GM12878 (cell line): ENCODE data around the gene CELF2. TPM values are rescaled to one million over a fixed set of nuclear protein-coding genes. Genes with fewer than 3 reads are reported as not detected.

Source experiments
- ATAC-seq: fragments of 200-7000 bp; cut with Tn5 transposase; 3 replicates; pipeline ENCODE4 v1.9.1; 2020; ENCODE audit warnings: mild to moderate bottlenecking, moderate library complexity
- BruUV-seq: library from RNA; stranded (reverse); fragments of 400-500 nt; replicated peaks from 2 replicates; lab custom pipeline; 2021; lab: Mats Ljungman, UMichigan
- CTCF ChIA-PET: fragments of 300-600 bp; sonication (Branson Sonifier 250); formaldehyde crosslinking; extraction: SDS; loops from one replicate; lab custom pipeline; 2021; ENCODE audit warnings: inconsistent platforms; lab: Yijun Ruan, JAX
- POLR2A ChIA-PET: fragments of 350-600 bp; formaldehyde crosslinking; extraction: SDS; loops from one replicate; lab custom pipeline; 2021; ENCODE audit warnings: inconsistent platforms; lab: Charles Lee
- RAD21 ChIA-PET: fragments of 300-600 bp; sonication (Branson Sonifier 250); formaldehyde crosslinking; loops from one replicate; lab custom pipeline; 2023; ENCODE audit warnings: antibody characterized with exemption; ENCODE audit not compliant: unreplicated experiment; lab: Charles Lee
- SMC1A ChIA-PET: fragments of 300-600 bp; sonication (Branson Sonifier 250); formaldehyde crosslinking; loops from one replicate; lab custom pipeline; 2023; ENCODE audit not compliant: unreplicated experiment, uncharacterized antibody; lab: Charles Lee
- DNase-seq: peaks from one replicate; pipeline ENCODE4 v3.0.0-alpha.2; 2011; ENCODE audit warnings: low read depth, low spot score
- FAIRE-seq: peaks from 3 replicates; lab custom pipeline; 2011; peaks lifted over from hg19 to GRCh38; lab: Jason Lieb, UNC
- H2AFZ ChIP-seq: 2 replicates; pipeline ENCODE4 v1.6.0; 2011; ENCODE audit warnings: low read depth, low read length, control low read depth; ENCODE audit not compliant: control insufficient read depth
- H3K27ac ChIP-seq: 2 replicates; pipeline ENCODE4 v1.5.1; 2011; ENCODE audit warnings: control low read depth; ENCODE audit not compliant: control insufficient read depth, insufficient read depth
- H3K27me3 ChIP-seq, 2 experiments: replicated peaks in 1 of 2; 2 replicates each; pipeline versions ENCODE4 v1.6.0 to v1.6.1; 2011; ENCODE audit warnings: low read length in 1 of 2; ENCODE audit not compliant: control insufficient read depth in 2 of 2, insufficient read depth in 2 of 2
- H3K36me3 ChIP-seq, 2 experiments: 2 replicates each; pipeline ENCODE4 v1.5.1; 2011; ENCODE audit warnings: low read length in 1 of 2; ENCODE audit not compliant: control insufficient read depth in 2 of 2, insufficient read depth in 2 of 2
- H3K4me1 ChIP-seq: 2 replicates; pipeline ENCODE4 v1.6.1; 2011; ENCODE audit warnings: mild to moderate bottlenecking, low read length, moderate library complexity, mixed read lengths; ENCODE audit not compliant: control insufficient read depth, insufficient read depth
- H3K4me2 ChIP-seq: 2 replicates; pipeline ENCODE4 v1.6.0; 2011; ENCODE audit warnings: control low read depth; ENCODE audit not compliant: control insufficient read depth, insufficient read depth
- H3K4me3 ChIP-seq: fragments of 200-600 bp; sonication (generic); 2 replicates; pipeline ENCODE4 v1.5.1; 2016
- H3K79me2 ChIP-seq: 2 replicates; pipeline ENCODE4 v1.6.0; 2011; ENCODE audit warnings: low read length; ENCODE audit not compliant: control insufficient read depth, insufficient read depth
- H3K9ac ChIP-seq: 2 replicates; pipeline ENCODE4 v1.8.0; 2011; ENCODE audit warnings: low read length, control low read depth, mixed read lengths; ENCODE audit not compliant: control insufficient read depth, insufficient read depth
- H3K9me3 ChIP-seq: replicated peaks from 3 replicates; pipeline ENCODE4 v1.5.1; 2011; ENCODE audit warnings: mild to moderate bottlenecking, low read length; ENCODE audit not compliant: control insufficient read depth, insufficient read depth
- H4K20me1 ChIP-seq: 2 replicates; pipeline ENCODE4 v1.6.0; 2011; ENCODE audit not compliant: control insufficient read depth, insufficient read depth
- BCL3 ChIP-seq: IDR thresholded peaks from 2 replicates; pipeline ENCODE4 v1.6.1; 2011; ENCODE audit warnings: borderline replicate concordance, low read depth, mild to moderate bottlenecking, moderate library complexity, low read length; ENCODE audit not compliant: insufficient read depth, poor library complexity, severe bottlenecking
- E2F8 ChIP-seq: fragments of 450-650 bp; IDR thresholded peaks from 2 replicates; pipeline ENCODE4 v1.6.1; 2018; ENCODE audit warnings: mild to moderate bottlenecking, low read depth, moderate library complexity; ENCODE audit not compliant: partially characterized antibody
- IRF4 ChIP-seq: IDR thresholded peaks from 2 replicates; pipeline ENCODE4 v1.6.1; 2011; ENCODE audit warnings: low read depth, low read length
- MTA3 ChIP-seq: IDR thresholded peaks from 2 replicates; pipeline ENCODE4 v1.6.1; 2012; ENCODE audit warnings: low read length, inconsistent platforms, borderline replicate concordance
- NFXL1 ChIP-seq: fragments of 450-650 bp; IDR thresholded peaks from 2 replicates; pipeline ENCODE4 v1.6.1; 2017; ENCODE audit warnings: antibody characterized with exemption, mild to moderate bottlenecking, borderline replicate concordance
- RAD51 ChIP-seq: fragments of 450-650 bp; IDR thresholded peaks from 2 replicates; pipeline ENCODE4 v1.6.1; 2016; ENCODE audit warnings: moderate library complexity, mild to moderate bottlenecking, inconsistent platforms
- RELA ChIP-seq: fragments of 450-650 bp; IDR thresholded peaks from 2 replicates; pipeline ENCODE4 v1.8.0; 2014; ENCODE audit warnings: borderline replicate concordance; ENCODE audit not compliant: partially characterized antibody
- SMAD5 ChIP-seq: IDR thresholded peaks from 2 replicates; pipeline ENCODE4 v1.6.1; 2016; ENCODE audit warnings: antibody characterized with exemption, low read depth
- WGBS: methylation state at CpG from one replicate; pipeline ENCODE4 v1.1.6; 2016; ENCODE audit warnings: low lambda C conversion rate; ENCODE audit not compliant: insufficient replicate concordance, insufficient coverage; ENCODE audit errors: missing lambda C conversion rate; 5-methylcytosine and 5-hydroxymethylcytosine counted together
- in situ Hi-C: fragments of 300-500 bp; cut with MboI; formaldehyde crosslinking; loops from 9 replicates; pipeline ENCODE4 v1.14.3; 2018; ENCODE audit warnings: mixed read lengths
- intact Hi-C: fragments of 100-400 bp; cut with micrococcal nuclease; formaldehyde crosslinking; loops from one replicate; pipeline ENCODE4 v1.14.2; 2022; ENCODE audit not compliant: unreplicated experiment
- polyA plus RNA-seq, 11 experiments: library from polyadenylated mRNA; depleted of rRNA in 4 of 11; unstranded in 6 of 11; stranded (reverse) in 5 of 11; fragments of >200 nt; fragmentation: Nextera tagmentation in 4 of 11; fragmentation: Illumina TruSeq in 1 of 11; extraction: Ambion mirVana in 4 of 11; extraction: Trizol in 1 of 11; gene quantifications; 1 replicate in 1 of 11; 2 replicates in 10 of 11; pipeline versions ENCODE4 v1.2.1 to v1.2.3, GENCODE V29; 2011 to 2016; ENCODE audit warnings: inconsistent platforms in 2 of 11, missing spikeins in 2 of 11, low read depth in 1 of 11
- total RNA-seq, 4 experiments: library from RNA; depleted of rRNA in 3 of 4; stranded (reverse); fragments of >200 nt in 3 of 4; fragmentation: Illumina TruSeq in 1 of 4; extraction: Trizol in 1 of 4; gene quantifications; 2 replicates each; pipeline versions ENCODE4 v1.2.1 to v1.2.3, GENCODE V29; 2013 to 2021

The CELF2 gene
- total and polyA plus RNA-seq, 10 of the 15 experiments (the other 5 are each of a cell fraction or from before 2014, with no cell fraction given): 20.8 to 129 (median 86.3) TPM

- Histone ChIP-seq H3K4me3 (no peak overlapping the region), H3K27me3 (no peaks in the 10 kb centered on the region), H3K79me2 (no peaks in the 10 kb centered on the region), H3K36me3 (peaks cover 37 to 49% of the 10 kb centered on the region in 2 experiments), H2AFZ (no peak overlapping the region), H4K20me1 (no peaks in the 10 kb centered on the region), H3K4me2 (no peak overlapping the region), H3K27ac (no peak overlapping the region), H3K9me3 (peaks cover 15% of the 10 kb centered on the region; the same call in 2 of the 3 replicates), H3K9ac (no peak overlapping the region), H3K4me1 (no peaks in the 10 kb centered on the region)
- in situ Hi-C loops: no loop called here
- SMC1A ChIA-PET: no interaction called here
- ATAC-seq: no peak
- intact Hi-C loops: no loop called here
- WGBS: 94% methylated on average over 14 of the region's 14 CpGs
- RAD21 ChIA-PET: no interaction called here
- CTCF ChIA-PET: no interaction called here
- POLR2A ChIA-PET: no interaction called here
- no TSS peak for BruUV-seq
- no peak for DNase-seq
- TF ChIP-seq NFXL1: no peak
- TF ChIP-seq MTA3: no peak
- no peak for TF ChIP-seq BCL3
- TF ChIP-seq SMAD5: no peak
- TF ChIP-seq RELA: no peak
- no peak for TF ChIP-seq IRF4
- no peak for TF ChIP-seq E2F8
- TF ChIP-seq RAD51: no peak
- no peak for FAIRE-seq
Measured at GRCh38 chr10:11302181-11302580, 284.5 kb downstream of the CELF2 start.
